NCI-H2171 (cell line): ENCODE results near the gene CSNK1E.
A peak's percentile ranks its signal among the peaks of the same experiment; 100 is the strongest.

Source experiments
- DNase-seq: peaks from one replicate; lab custom pipeline; 2025; lab: John Stamatoyannopoulos, UW

CSNK1E gene

GRCh38 chr22:38249803-38250642, 67.2 kb downstream of the CSNK1E start:
- DNase-seq = no peak

GRCh38 chr22:38249301-38249700, 67.9 kb downstream of the CSNK1E start:
- no peak for DNase-seq

- DNase-seq = no peak
Observed at GRCh38 chr22:38248280-38248679, 69.0 kb downstream of the CSNK1E start.

- DNase-seq = no peak
Observed at GRCh38 chr22:38247713-38248112, 69.5 kb downstream of the CSNK1E start.

- DNase-seq = no peak
Observed at GRCh38 chr22:38246692-38247091, 70.5 kb downstream of the CSNK1E start.

GRCh38 chr22:38246046-38246658, 71.1 kb downstream of the CSNK1E start:
- no peak for DNase-seq

GRCh38 chr22:38244106-38244505, 73.1 kb downstream of the CSNK1E start:
- no peak for DNase-seq

GRCh38 chr22:38243007-38243765, 74.0 kb downstream of the CSNK1E start:
- DNase-seq = peak; percentile 100

GRCh38 chr22:38240734-38241252, 76.4 kb downstream of the CSNK1E start:
- DNase-seq = no peak
